IPS DF 6.9 (cell line): Measurements from ENCODE around the gene ARHGAP24.

Experiments used
- DNase-seq: peaks from one replicate; pipeline ENCODE4 v3.0.0-alpha.2; 2013; ENCODE audit warnings: low read depth, low spot score
- H3K27ac ChIP-seq: one replicate; pipeline ENCODE4 v1.5.1; 2013; ENCODE audit warnings: low read length, control low read depth
- H3K27me3 ChIP-seq: 2 replicates; pipeline ENCODE4 v1.6.1; 2013; ENCODE audit warnings: mild to moderate bottlenecking, low read length; ENCODE audit not compliant: control insufficient read depth, insufficient read depth
- H3K36me3 ChIP-seq: 2 replicates; pipeline ENCODE4 v1.6.1; 2013; ENCODE audit warnings: low read length; ENCODE audit not compliant: control insufficient read depth, insufficient read depth
- H3K4me1 ChIP-seq: 2 replicates; pipeline ENCODE4 v1.6.1; 2013; ENCODE audit warnings: low read length; ENCODE audit not compliant: control insufficient read depth, insufficient read depth
- H3K4me3 ChIP-seq: 2 replicates; pipeline ENCODE4 v1.5.1; 2013; ENCODE audit warnings: mild to moderate bottlenecking, low read length
- H3K9me3 ChIP-seq: 2 replicates; pipeline ENCODE4 v1.6.1; 2013; ENCODE audit warnings: low read length, inconsistent platforms; ENCODE audit not compliant: control insufficient read depth, insufficient read depth
- WGBS: extraction: QIAGEN DNeasy Blood & Tissue Kit; methylation state at CpG from one replicate; pipeline ENCODE4 v1.1.7; 2013; ENCODE audit warnings: mixed read lengths, missing lambda C conversion rate; ENCODE audit not compliant: insufficient read length, insufficient coverage; 5-methylcytosine and 5-hydroxymethylcytosine counted together

ARHGAP24 gene

GRCh38 chr4:85579942-85580341 is 105.0 kb downstream of the ARHGAP24 start:
- Histone ChIP-seq H3K27me3 (no peaks in the 10 kb centered on the region), H3K27ac (no peak overlapping the region), H3K4me1 (no peaks in the 10 kb centered on the region), H3K9me3 (no peaks in the 10 kb centered on the region), H3K4me3 (no peak overlapping the region), H3K36me3 (no peaks in the 10 kb centered on the region)
- no peak for DNase-seq
- no CpG with 5 or more reads among the region's 2 CpGs for WGBS

DNA sequence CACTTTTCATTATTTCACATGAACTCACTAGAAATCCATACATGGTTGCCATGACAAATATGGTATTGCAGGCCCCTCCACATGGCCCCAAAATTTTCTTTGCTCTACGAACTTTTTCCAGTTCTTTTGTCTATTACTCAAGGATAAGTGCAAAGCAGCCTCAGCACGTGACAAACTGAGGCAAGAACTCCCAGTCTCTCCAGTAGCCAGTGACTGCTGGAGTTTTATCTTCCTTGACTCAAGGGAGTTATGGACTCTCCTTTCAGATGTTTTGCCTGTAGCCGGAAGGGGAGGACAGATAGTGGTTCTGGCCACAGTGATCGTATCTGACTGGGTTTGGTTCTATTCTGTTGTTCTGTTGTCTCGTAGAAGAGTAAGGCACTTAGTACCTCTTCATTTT is 105.5 kb downstream of the ARHGAP24 start:
- Histone ChIP-seq H3K27me3 (no peaks in the 10 kb centered on the region), H3K36me3 (no peaks in the 10 kb centered on the region), H3K4me1 (no peaks in the 10 kb centered on the region), H3K4me3 (no peak overlapping the region), H3K27ac (no peak overlapping the region), H3K9me3 (no peaks in the 10 kb centered on the region)
- WGBS: no CpG with 5 or more reads among the region's 5 CpGs
- no peak for DNase-seq

DNA sequence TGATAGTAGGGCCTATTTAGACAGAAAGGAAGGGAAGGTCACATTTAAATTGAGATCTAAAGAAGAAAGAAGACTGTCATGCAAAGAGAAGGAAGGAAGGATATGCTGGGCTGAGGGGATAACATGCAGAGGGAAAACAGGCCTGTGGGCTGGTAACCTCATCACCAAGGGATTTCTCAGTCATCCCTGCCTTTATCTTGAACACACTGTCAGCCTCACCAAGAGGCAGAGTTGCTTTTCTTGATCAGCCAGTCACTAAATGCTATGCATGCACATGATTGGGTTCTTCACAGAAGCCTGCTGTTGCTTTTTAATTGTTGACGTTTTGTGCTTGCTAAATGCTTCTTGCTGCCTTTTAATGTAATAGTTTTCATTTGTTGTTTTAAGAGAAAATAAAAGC is 113.0 kb downstream of the ARHGAP24 start:
- Histone ChIP-seq H3K9me3 (no peaks in the 10 kb centered on the region), H3K4me1 (peaks cover 2% of the 10 kb centered on the region; the same call in 1 of the 2 replicates), H3K27ac (no peak overlapping the region), H3K36me3 (no peaks in the 10 kb centered on the region), H3K4me3 (no peak overlapping the region), H3K27me3 (no peaks in the 10 kb centered on the region)
- no peak for DNase-seq
- WGBS: no CpG with 5 or more reads among the region's 1 CpG

GRCh38 chr4:85591406-85592098 is 116.6 kb downstream of the ARHGAP24 start:
- peaks cover 2% of the 10 kb centered on the region; the same call in 1 of the 2 replicates for H3K4me1 ChIP-seq
- no CpG with 5 or more reads among the region's 3 CpGs for WGBS

GRCh38 chr4:85595098-85595775 is 120.3 kb downstream of the ARHGAP24 start:
- H3K4me1 ChIP-seq: no peaks in the 10 kb centered on the region
- no peak for DNase-seq
- H3K27ac ChIP-seq: no peak overlapping the region
- H3K36me3 ChIP-seq: no peaks in the 10 kb centered on the region
- H3K4me3 ChIP-seq: no peak overlapping the region
- no peaks in the 10 kb centered on the region for H3K9me3 ChIP-seq
- H3K27me3 ChIP-seq: no peaks in the 10 kb centered on the region
- WGBS: no CpG with 5 or more reads among the region's 6 CpGs

More at GRCh38 chr4:85591406-85592098, 116.6 kb downstream of the ARHGAP24 start:
- no peak overlapping the region for H3K4me3 ChIP-seq
- no peaks in the 10 kb centered on the region for H3K27me3 ChIP-seq
- no peak for DNase-seq
- no peaks in the 10 kb centered on the region for H3K36me3 ChIP-seq
- no peak overlapping the region for H3K27ac ChIP-seq
- H3K9me3 ChIP-seq: no peaks in the 10 kb centered on the region

DNA sequence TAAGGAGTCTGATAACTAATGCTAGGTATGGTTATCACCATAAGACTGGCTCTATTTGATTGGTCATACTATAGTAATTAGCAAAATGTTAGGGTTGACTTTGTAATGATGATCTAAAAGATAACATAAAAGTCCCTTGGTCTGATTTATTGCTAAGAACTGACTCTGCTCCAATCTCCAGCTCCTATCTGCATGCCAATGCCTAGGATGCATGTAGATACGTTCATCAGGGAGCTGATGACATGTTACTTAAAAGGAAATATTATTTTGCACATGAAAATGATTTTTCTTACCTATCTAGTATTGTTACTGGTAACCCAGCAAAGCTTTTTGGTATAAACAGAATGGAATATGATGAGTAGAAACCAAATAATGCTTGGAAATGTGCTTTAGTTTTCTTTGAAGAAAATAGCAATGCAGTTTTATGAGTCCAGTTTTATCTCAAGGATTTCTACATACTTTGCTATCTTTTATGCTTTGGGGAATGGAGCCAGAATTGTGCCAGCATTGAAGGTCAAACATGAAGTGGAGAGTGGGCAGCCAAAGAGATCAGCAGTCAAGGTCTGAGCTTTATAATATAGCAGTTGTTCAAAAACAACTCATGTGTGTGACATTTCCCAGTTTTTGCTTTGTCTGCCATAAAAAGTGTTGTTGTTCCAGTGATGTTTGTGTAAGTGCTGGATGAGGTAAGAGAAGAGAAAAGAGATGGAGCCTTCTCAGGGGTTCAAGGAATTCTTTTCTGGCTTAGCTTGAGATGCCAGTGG is 121.0 kb downstream of the ARHGAP24 start:
- Histone ChIP-seq H3K27ac (no peak overlapping the region), H3K4me1 (no peaks in the 10 kb centered on the region), H3K36me3 (no peaks in the 10 kb centered on the region), H3K27me3 (no peaks in the 10 kb centered on the region), H3K4me3 (no peak overlapping the region), H3K9me3 (no peaks in the 10 kb centered on the region)
- no peak for DNase-seq
- WGBS: no CpG with 5 or more reads among the region's 1 CpG

GRCh38 chr4:85598936-85599335 is 124.0 kb downstream of the ARHGAP24 start:
- Histone ChIP-seq H3K27me3 (no peaks in the 10 kb centered on the region), H3K4me3 (no peak overlapping the region), H3K4me1 (no peaks in the 10 kb centered on the region), H3K36me3 (no peaks in the 10 kb centered on the region), H3K27ac (no peak overlapping the region), H3K9me3 (no peaks in the 10 kb centered on the region)
- no CpG with 5 or more reads among the region's 1 CpG for WGBS
- DNase-seq: no peak

DNA sequence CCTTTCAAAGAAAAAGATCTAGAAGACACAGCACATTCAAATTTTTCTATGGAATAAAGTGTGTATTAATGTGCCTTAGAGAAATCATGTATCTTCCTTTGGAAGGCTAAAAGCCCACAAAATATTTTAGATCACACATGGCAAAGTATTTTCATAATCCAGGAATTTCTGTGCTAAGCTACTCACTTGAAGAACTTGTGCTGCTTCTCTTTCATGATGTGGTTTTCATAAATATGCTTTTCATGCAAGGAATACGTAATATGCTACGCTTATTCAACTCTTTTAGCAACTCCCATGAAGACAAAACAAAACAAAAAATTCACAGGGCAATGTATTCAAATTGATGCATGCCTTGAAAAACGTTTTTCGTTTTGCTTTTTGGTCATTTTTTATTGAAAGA is 125.6 kb downstream of the ARHGAP24 start:
- no CpG with 5 or more reads among the region's 4 CpGs for WGBS
- no peak overlapping the region for H3K27ac ChIP-seq
- H3K4me3 ChIP-seq: no peak overlapping the region
- no peaks in the 10 kb centered on the region for H3K4me1 ChIP-seq
- no peaks in the 10 kb centered on the region for H3K9me3 ChIP-seq
- DNase-seq: no peak
- no peaks in the 10 kb centered on the region for H3K27me3 ChIP-seq
- H3K36me3 ChIP-seq: no peaks in the 10 kb centered on the region

GRCh38 chr4:85603437-85604336 is 128.7 kb downstream of the ARHGAP24 start:
- Histone ChIP-seq H3K9me3 (no peaks in the 10 kb centered on the region), H3K27ac (no peak overlapping the region), H3K4me1 (no peaks in the 10 kb centered on the region), H3K27me3 (no peaks in the 10 kb centered on the region), H3K36me3 (no peaks in the 10 kb centered on the region), H3K4me3 (no peak overlapping the region)
- no peak for DNase-seq
- no CpG with 5 or more reads among the region's 3 CpGs for WGBS

DNA sequence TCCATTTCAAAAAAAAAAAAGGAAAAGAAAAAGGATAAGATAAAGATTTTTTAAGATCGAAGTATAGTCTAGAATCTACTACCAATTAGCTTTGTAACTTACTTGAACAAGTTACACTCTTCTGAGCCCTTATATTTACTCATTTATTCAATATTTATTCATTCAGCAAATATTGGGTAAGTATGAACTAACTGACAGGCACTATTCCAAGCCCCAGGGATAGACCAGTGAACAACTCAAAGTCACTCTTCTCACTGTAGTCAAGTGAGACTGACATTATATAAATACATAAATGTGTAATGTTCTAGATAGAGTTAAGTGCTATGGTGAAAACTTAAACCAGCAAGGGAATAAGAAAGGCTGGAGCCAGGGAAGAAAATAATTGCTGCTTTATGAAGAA is 131.6 kb downstream of the ARHGAP24 start:
- H3K27me3 ChIP-seq: no peaks in the 10 kb centered on the region
- no peaks in the 10 kb centered on the region for H3K36me3 ChIP-seq
- no peak for DNase-seq
- H3K27ac ChIP-seq: no peak overlapping the region
- WGBS: no CpG with 5 or more reads among the region's 1 CpG
- H3K9me3 ChIP-seq: no peaks in the 10 kb centered on the region
- H3K4me3 ChIP-seq: no peak overlapping the region
- no peaks in the 10 kb centered on the region for H3K4me1 ChIP-seq
